ENCODE measurements around the gene WDR89.

Gene WDR89

GRCh38 chr14:63563370-63564026 lies 78.2 kb downstream of the WDR89 start:
- no peak overlapping the region for H3K4me3 ChIP-seq (ENCODE audit: low read depth, low read length)
- no peak for TF ChIP-seq CTCF (IDR thresholded peaks at IDR 0.05; ENCODE audit: low read depth, low read length)

- TF ChIP-seq CTCF (IDR thresholded peaks at IDR 0.05; ENCODE audit: low read depth, low read length) = no peak
- no peak overlapping the region for H3K4me3 ChIP-seq (ENCODE audit: low read depth, low read length)
Measured at GRCh38 chr14:63562405-63562804, 79.3 kb downstream of the WDR89 start.

- TF ChIP-seq CTCF (IDR thresholded peaks at IDR 0.05; ENCODE audit: low read depth, low read length) = no peak
- no peak overlapping the region for H3K4me3 ChIP-seq (ENCODE audit: low read depth, low read length)
Measured at GRCh38 chr14:63555572-63555971, 86.1 kb downstream of the WDR89 start.

GRCh38 chr14:63551332-63551731 lies 90.3 kb downstream of the WDR89 start:
- no peak for TF ChIP-seq CTCF (IDR thresholded peaks at IDR 0.05; ENCODE audit: low read depth, low read length)
- H3K4me3 ChIP-seq (ENCODE audit: low read depth, low read length) = no peak overlapping the region

GRCh38 chr14:63547798-63548335 lies 93.8 kb downstream of the WDR89 start:
- no peak for TF ChIP-seq CTCF (IDR thresholded peaks at IDR 0.05; ENCODE audit: low read depth, low read length)
- no peak overlapping the region for H3K4me3 ChIP-seq (ENCODE audit: low read depth, low read length)

Data from WI38 (cell line).